ENCODE data around the gene CACNA2D4.

CACNA2D4 gene

GRCh38 chr12:1904875-1905274, 13.6 kb downstream of the CACNA2D4 start:
- Histone ChIP-seq H3K4me3 (ENCODE audit: low read length) (peak overlapping the region; percentile 33), H3K27me3 (replicated peaks; ENCODE audit: control insufficient read depth, insufficient read depth, low read length) (peaks cover 11% of the 10 kb centered on the region), H3K9ac (ENCODE audit: low read length) (no peak overlapping the region), H3K36me3 (ENCODE audit: control insufficient read depth, insufficient read depth, low read length, severe bottlenecking) (no peaks in the 10 kb centered on the region), H3K9me3 (ENCODE audit: control insufficient read depth, low read length) (peaks cover 65% of the 10 kb centered on the region), H3K4me1 (ENCODE audit: control insufficient read depth, insufficient read depth, low read length) (no peaks in the 10 kb centered on the region)
- no peak for DNase-seq (ENCODE audit: low read depth)

- Histone ChIP-seq H3K4me3 (ENCODE audit: low read length) (no peak overlapping the region), H3K4me1 (ENCODE audit: control insufficient read depth, insufficient read depth, low read length) (no peaks in the 10 kb centered on the region), H3K9ac (ENCODE audit: low read length) (no peak overlapping the region), H3K27me3 (replicated peaks; ENCODE audit: control insufficient read depth, insufficient read depth, low read length) (peaks cover 5% of the 10 kb centered on the region), H3K9me3 (ENCODE audit: control insufficient read depth, low read length) (peaks cover 51% of the 10 kb centered on the region), H3K36me3 (ENCODE audit: control insufficient read depth, insufficient read depth, low read length, severe bottlenecking) (no peaks in the 10 kb centered on the region)
- DNase-seq (ENCODE audit: low read depth): no peak
These were observed 21.5 kb downstream of the CACNA2D4 start for GRCh38 chr12:1896964-1897363.

- Histone ChIP-seq H3K36me3 (ENCODE audit: control insufficient read depth, insufficient read depth, low read length, severe bottlenecking) (no peaks in the 10 kb centered on the region), H3K9ac (ENCODE audit: low read length) (no peak overlapping the region)
- no peak for DNase-seq (ENCODE audit: low read depth)
These were observed 27.6 kb downstream of the CACNA2D4 start for GRCh38 chr12:1890810-1891209.

GRCh38 chr12:1890119-1890703, 28.2 kb downstream of the CACNA2D4 start:
- Histone ChIP-seq H3K9ac (ENCODE audit: low read length) (no peak overlapping the region), H3K4me1 (ENCODE audit: control insufficient read depth, insufficient read depth, low read length) (no peaks in the 10 kb centered on the region), H3K27me3 (replicated peaks; ENCODE audit: control insufficient read depth, insufficient read depth, low read length) (peaks cover 31% of the 10 kb centered on the region), H3K36me3 (ENCODE audit: control insufficient read depth, insufficient read depth, low read length, severe bottlenecking) (no peaks in the 10 kb centered on the region), H3K4me3 (ENCODE audit: low read length) (no peak overlapping the region), H3K9me3 (ENCODE audit: control insufficient read depth, low read length) (peaks cover 32% of the 10 kb centered on the region)
- no peak for DNase-seq (ENCODE audit: low read depth)

More at GRCh38 chr12:1890810-1891209, 27.6 kb downstream of the CACNA2D4 start:
- H3K4me3 ChIP-seq (ENCODE audit: low read length): no peak overlapping the region
- H3K9me3 ChIP-seq (ENCODE audit: control insufficient read depth, low read length): peaks cover 33% of the 10 kb centered on the region
- H3K27me3 ChIP-seq (replicated peaks; ENCODE audit: control insufficient read depth, insufficient read depth, low read length): peaks cover 25% of the 10 kb centered on the region
- no peaks in the 10 kb centered on the region for H3K4me1 ChIP-seq (ENCODE audit: control insufficient read depth, insufficient read depth, low read length)

- H3K4me1 ChIP-seq (ENCODE audit: control insufficient read depth, insufficient read depth, low read length): no peaks in the 10 kb centered on the region
- H3K27me3 ChIP-seq (replicated peaks; ENCODE audit: control insufficient read depth, insufficient read depth, low read length): peaks cover 42% of the 10 kb centered on the region
These were observed 29.5 kb downstream of the CACNA2D4 start for GRCh38 chr12:1888923-1889322.

GRCh38 chr12:1886396-1887008, 31.9 kb downstream of the CACNA2D4 start:
- Histone ChIP-seq H3K4me1 (ENCODE audit: control insufficient read depth, insufficient read depth, low read length) (no peaks in the 10 kb centered on the region), H3K27me3 (replicated peaks; ENCODE audit: control insufficient read depth, insufficient read depth, low read length) (peaks cover 53% of the 10 kb centered on the region), H3K4me3 (ENCODE audit: low read length) (no peak overlapping the region), H3K36me3 (ENCODE audit: control insufficient read depth, insufficient read depth, low read length, severe bottlenecking) (no peaks in the 10 kb centered on the region), H3K9ac (ENCODE audit: low read length) (no peak overlapping the region), H3K9me3 (ENCODE audit: control insufficient read depth, low read length) (peaks cover 5% of the 10 kb centered on the region)
- no peak for DNase-seq (ENCODE audit: low read depth)

More at GRCh38 chr12:1888923-1889322, 29.5 kb downstream of the CACNA2D4 start:
- Histone ChIP-seq H3K9ac (ENCODE audit: low read length) (no peak overlapping the region), H3K4me3 (ENCODE audit: low read length) (no peak overlapping the region), H3K36me3 (ENCODE audit: control insufficient read depth, insufficient read depth, low read length, severe bottlenecking) (no peaks in the 10 kb centered on the region), H3K9me3 (ENCODE audit: control insufficient read depth, low read length) (peaks cover 26% of the 10 kb centered on the region)
- no peak for DNase-seq (ENCODE audit: low read depth)

GRCh38 chr12:1885599-1886245, 32.7 kb downstream of the CACNA2D4 start:
- Histone ChIP-seq H3K9ac (ENCODE audit: low read length) (no peak overlapping the region), H3K4me3 (ENCODE audit: low read length) (no peak overlapping the region), H3K9me3 (ENCODE audit: control insufficient read depth, low read length) (no peaks in the 10 kb centered on the region), H3K36me3 (ENCODE audit: control insufficient read depth, insufficient read depth, low read length, severe bottlenecking) (no peaks in the 10 kb centered on the region), H3K27me3 (replicated peaks; ENCODE audit: control insufficient read depth, insufficient read depth, low read length) (peaks cover 60% of the 10 kb centered on the region), H3K4me1 (ENCODE audit: control insufficient read depth, insufficient read depth, low read length) (no peaks in the 10 kb centered on the region)
- DNase-seq (ENCODE audit: low read depth): no peak

- H3K4me3 ChIP-seq (ENCODE audit: low read length): no peak overlapping the region
- no peaks in the 10 kb centered on the region for H3K9me3 ChIP-seq (ENCODE audit: control insufficient read depth, low read length)
- no peak overlapping the region for H3K9ac ChIP-seq (ENCODE audit: low read length)
- DNase-seq (ENCODE audit: low read depth): no peak
- peaks cover 66% of the 10 kb centered on the region for H3K27me3 ChIP-seq (replicated peaks; ENCODE audit: control insufficient read depth, insufficient read depth, low read length)
- no peaks in the 10 kb centered on the region for H3K36me3 ChIP-seq (ENCODE audit: control insufficient read depth, insufficient read depth, low read length, severe bottlenecking)
- H3K4me1 ChIP-seq (ENCODE audit: control insufficient read depth, insufficient read depth, low read length): no peaks in the 10 kb centered on the region
These were observed 33.3 kb downstream of the CACNA2D4 start for GRCh38 chr12:1885082-1885596.

- H3K36me3 ChIP-seq (ENCODE audit: control insufficient read depth, insufficient read depth, low read length, severe bottlenecking): no peaks in the 10 kb centered on the region
- peaks cover 71% of the 10 kb centered on the region for H3K27me3 ChIP-seq (replicated peaks; ENCODE audit: control insufficient read depth, insufficient read depth, low read length)
- H3K9ac ChIP-seq (ENCODE audit: low read length): no peak overlapping the region
- no peak overlapping the region for H3K4me3 ChIP-seq (ENCODE audit: low read length)
- no peak for DNase-seq (ENCODE audit: low read depth)
- H3K9me3 ChIP-seq (ENCODE audit: control insufficient read depth, low read length): no peaks in the 10 kb centered on the region
- no peaks in the 10 kb centered on the region for H3K4me1 ChIP-seq (ENCODE audit: control insufficient read depth, insufficient read depth, low read length)
These were observed 33.8 kb downstream of the CACNA2D4 start for GRCh38 chr12:1884651-1885050.

GRCh38 chr12:1883513-1883912, 34.9 kb downstream of the CACNA2D4 start:
- H3K27me3 ChIP-seq (replicated peaks; ENCODE audit: control insufficient read depth, insufficient read depth, low read length): peaks cover 81% of the 10 kb centered on the region
- no peaks in the 10 kb centered on the region for H3K4me1 ChIP-seq (ENCODE audit: control insufficient read depth, insufficient read depth, low read length)
- no peak overlapping the region for H3K9ac ChIP-seq (ENCODE audit: low read length)
- no peak for DNase-seq (ENCODE audit: low read depth)
- no peak overlapping the region for H3K4me3 ChIP-seq (ENCODE audit: low read length)
- H3K36me3 ChIP-seq (ENCODE audit: control insufficient read depth, insufficient read depth, low read length, severe bottlenecking): no peaks in the 10 kb centered on the region
- H3K9me3 ChIP-seq (ENCODE audit: control insufficient read depth, low read length): no peaks in the 10 kb centered on the region

GRCh38 chr12:1882850-1883470, 35.5 kb downstream of the CACNA2D4 start:
- H3K27me3 ChIP-seq (replicated peaks; ENCODE audit: control insufficient read depth, insufficient read depth, low read length): peaks cover 86% of the 10 kb centered on the region
- no peak overlapping the region for H3K9ac ChIP-seq (ENCODE audit: low read length)
- H3K4me1 ChIP-seq (ENCODE audit: control insufficient read depth, insufficient read depth, low read length): no peaks in the 10 kb centered on the region
- no peak for DNase-seq (ENCODE audit: low read depth)
- no peaks in the 10 kb centered on the region for H3K9me3 ChIP-seq (ENCODE audit: control insufficient read depth, low read length)
- H3K36me3 ChIP-seq (ENCODE audit: control insufficient read depth, insufficient read depth, low read length, severe bottlenecking): no peaks in the 10 kb centered on the region
- no peak overlapping the region for H3K4me3 ChIP-seq (ENCODE audit: low read length)
